Glutamatergic neuron (in vitro differentiated cells): ENCODE results near the gene TNFRSF8. TPM values are rescaled to one million over a fixed set of nuclear protein-coding genes. Genes with fewer than 3 reads are reported as not detected.

ENCODE experiments used
- DNase-seq: peaks from one replicate; pipeline ENCODE4 v3.0.0; 2022
- H3K27ac Mint-ChIP-seq: one replicate; pipeline ENCODE4 v1.8.0; 2020; ENCODE audit warnings: mild to moderate bottlenecking, mixed read lengths, inconsistent platforms; ENCODE audit not compliant: unreplicated experiment
- H3K27me3 Mint-ChIP-seq: one replicate; pipeline ENCODE4 v1.8.0; 2020; ENCODE audit warnings: mild to moderate bottlenecking, moderate library complexity, mixed read lengths, inconsistent platforms; ENCODE audit not compliant: unreplicated experiment
- H3K36me3 Mint-ChIP-seq: one replicate; pipeline ENCODE4 v1.8.0; 2020; ENCODE audit warnings: mild to moderate bottlenecking, mixed read lengths, inconsistent platforms; ENCODE audit not compliant: unreplicated experiment
- H3K4me1 Mint-ChIP-seq: one replicate; pipeline ENCODE4 v1.8.0; 2020; ENCODE audit warnings: mild to moderate bottlenecking, low read depth, mixed read lengths, inconsistent platforms; ENCODE audit not compliant: unreplicated experiment
- H3K4me3 Mint-ChIP-seq: one replicate; pipeline ENCODE4 v1.8.0; 2020; ENCODE audit warnings: mild to moderate bottlenecking, mixed read lengths, inconsistent platforms; ENCODE audit not compliant: unreplicated experiment
- H3K9me3 Mint-ChIP-seq: one replicate; pipeline ENCODE4 v1.8.0; 2020; ENCODE audit warnings: mild to moderate bottlenecking, moderate library complexity, mixed read lengths, inconsistent platforms; ENCODE audit not compliant: unreplicated experiment
- CTCF ChIP-seq: fragments of 200-600 bp; sonication (generic); IDR thresholded peaks from one replicate; pipeline ENCODE4 v1.5.0; 2021; ENCODE audit not compliant: partially characterized antibody, unreplicated experiment
- total RNA-seq: library from RNA; stranded (reverse); fragmentation: NEBNext Ultra II Directional; extraction: Animal tissue kit (Norgen Biotek cat#: 25700); gene quantifications from one replicate; pipeline ENCODE4 v1.2.1, GENCODE V29; 2021; ENCODE audit not compliant: unreplicated experiment

The TNFRSF8 gene
- total RNA-seq, 1 donor from 2014 or later, result not detected

DNA sequence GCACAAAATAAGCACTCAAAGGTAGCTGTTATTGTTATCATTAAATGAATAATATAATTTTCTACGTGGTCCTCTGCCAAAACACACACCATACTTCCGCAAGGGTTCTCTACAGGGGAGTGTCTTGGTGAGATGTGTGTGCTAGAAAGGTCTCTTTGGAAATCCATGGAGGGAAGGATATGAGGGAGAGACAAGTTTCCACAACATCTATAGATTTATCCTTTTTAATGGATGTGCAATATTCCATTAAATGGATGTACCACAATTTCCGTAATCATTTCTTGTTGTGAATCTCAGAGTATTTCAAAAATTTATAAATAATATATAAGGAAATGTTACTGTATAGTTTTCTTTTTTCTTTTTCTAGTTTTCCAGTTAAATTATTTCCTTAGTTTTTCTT lies 2.6 kb upstream of the TNFRSF8 start:
- Mint-ChIP-seq H3K36me3 (peaks cover 7% of the 10 kb centered on the region), H3K4me3 (no peak overlapping the region), H3K4me1 (peaks cover 6% of the 10 kb centered on the region), H3K9me3 (peaks cover 6% of the 10 kb centered on the region), H3K27me3 (peaks cover 11% of the 10 kb centered on the region), H3K27ac (no peak overlapping the region)
- TF ChIP-seq CTCF, result no peak
- DNase-seq, result no peak

DNA sequence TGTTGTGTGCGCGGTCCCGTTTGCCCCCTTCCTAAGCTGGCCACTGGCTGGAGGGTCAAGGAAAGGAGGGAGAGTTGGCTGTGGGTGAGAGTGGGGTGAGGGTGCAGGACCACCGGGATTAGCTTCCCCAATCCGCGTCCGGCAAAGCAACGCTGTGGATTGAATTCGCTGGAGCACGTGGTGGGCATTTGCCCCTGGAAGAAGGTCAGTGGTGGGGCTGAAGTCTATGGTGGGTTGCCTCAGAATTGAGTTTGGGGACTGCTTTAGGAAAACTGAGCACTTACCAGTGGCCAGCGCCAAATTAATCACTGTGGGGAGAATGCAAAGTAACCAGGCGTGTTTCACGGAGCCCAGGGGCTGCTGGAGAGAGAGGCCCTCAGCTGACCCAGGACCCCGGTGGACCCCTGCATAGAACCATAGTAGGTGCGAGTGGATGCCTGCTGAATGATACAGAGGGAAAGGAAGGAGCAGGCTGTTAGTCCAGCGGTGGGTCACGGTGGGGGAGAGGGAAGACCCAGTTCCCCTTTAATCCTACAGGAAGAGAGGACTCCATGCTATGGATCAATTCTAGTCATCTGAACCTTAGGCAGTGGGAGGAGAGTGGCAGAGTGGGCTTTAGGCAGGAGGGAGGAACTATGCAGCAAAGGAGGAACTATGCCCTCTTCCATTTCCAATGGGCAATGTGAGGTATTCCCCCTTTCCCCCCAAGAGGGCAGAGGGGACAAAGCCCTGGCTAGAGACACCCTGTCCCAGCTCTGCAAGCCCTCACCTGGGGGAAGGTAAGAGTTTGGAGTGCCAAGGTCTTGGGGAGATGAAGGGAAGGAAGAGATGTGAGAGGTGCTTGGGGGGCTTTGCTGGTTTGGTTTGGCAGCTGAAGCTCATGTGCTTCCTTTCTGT lies 1.2 kb downstream of the TNFRSF8 start:
- no peak for DNase-seq
- H3K36me3 Mint-ChIP-seq, result peaks cover 7% of the 10 kb centered on the region
- peaks cover 11% of the 10 kb centered on the region for H3K27me3 Mint-ChIP-seq
- H3K4me3 Mint-ChIP-seq, result peak overlapping the region; percentile 17
- TF ChIP-seq CTCF, result no peak
- no peak overlapping the region for H3K27ac Mint-ChIP-seq
- H3K4me1 Mint-ChIP-seq, result peaks cover 16% of the 10 kb centered on the region
- peaks cover 6% of the 10 kb centered on the region for H3K9me3 Mint-ChIP-seq

GRCh38 chr1:12065872-12066271 lies 2.8 kb downstream of the TNFRSF8 start:
- peaks cover 14% of the 10 kb centered on the region for H3K27me3 Mint-ChIP-seq
- no peak overlapping the region for H3K4me3 Mint-ChIP-seq
- H3K4me1 Mint-ChIP-seq, result peaks cover 16% of the 10 kb centered on the region
- no peaks in the 10 kb centered on the region for H3K36me3 Mint-ChIP-seq
- H3K9me3 Mint-ChIP-seq, result no peaks in the 10 kb centered on the region
- H3K27ac Mint-ChIP-seq, result no peak overlapping the region
- no peak for TF ChIP-seq CTCF
- DNase-seq, result no peak

- H3K27me3 Mint-ChIP-seq, result peaks cover 12% of the 10 kb centered on the region
- H3K4me3 Mint-ChIP-seq, result peak overlapping the region; percentile 71
- no peaks in the 10 kb centered on the region for H3K9me3 Mint-ChIP-seq
- no peaks in the 10 kb centered on the region for H3K36me3 Mint-ChIP-seq
- TF ChIP-seq CTCF, result no peak
- no peak for DNase-seq
- H3K27ac Mint-ChIP-seq, result peak overlapping the region; percentile 64
- peaks cover 16% of the 10 kb centered on the region for H3K4me1 Mint-ChIP-seq
Observed at GRCh38 chr1:12067900-12068821, 5.1 kb downstream of the TNFRSF8 start.
